GM08714 (cell line): ENCODE data around the gene FUT4.

Experiments
- H3K4me3 ChIP-seq: fragments of 200-500 bp; sonication (Bioruptor generic); 2 replicates; pipeline ENCODE4 v1.5.1; 2014; ENCODE audit warnings: mild to moderate bottlenecking, low read length, inconsistent platforms
- ZNF274 ChIP-seq: IDR thresholded peaks from 2 replicates; pipeline ENCODE4 v1.6.1; 2012; ENCODE audit warnings: mild to moderate bottlenecking, low read depth, low read length

The FUT4 gene

DNA sequence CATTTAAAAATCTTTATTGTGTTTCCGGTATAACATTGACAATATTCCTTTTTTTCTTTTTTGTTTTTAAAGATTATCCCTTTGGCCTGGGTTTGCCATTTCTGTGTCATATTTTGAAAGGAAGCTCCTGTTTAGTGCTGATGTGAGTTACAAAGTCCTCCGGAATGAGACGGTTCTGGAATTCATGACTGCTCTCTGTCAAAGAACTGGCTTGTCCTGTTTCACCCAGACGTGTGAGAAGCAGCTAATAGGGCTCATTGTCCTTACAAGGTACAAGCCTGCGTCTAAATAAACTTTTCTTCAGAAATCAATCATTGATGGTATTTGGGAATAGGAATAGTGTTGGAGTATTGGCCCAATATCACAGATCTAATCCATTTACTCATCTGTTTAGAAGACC is 43.3 kb downstream of the FUT4 start:
- H3K4me3 ChIP-seq: no peak overlapping the region
- no peak for TF ChIP-seq ZNF274

DNA sequence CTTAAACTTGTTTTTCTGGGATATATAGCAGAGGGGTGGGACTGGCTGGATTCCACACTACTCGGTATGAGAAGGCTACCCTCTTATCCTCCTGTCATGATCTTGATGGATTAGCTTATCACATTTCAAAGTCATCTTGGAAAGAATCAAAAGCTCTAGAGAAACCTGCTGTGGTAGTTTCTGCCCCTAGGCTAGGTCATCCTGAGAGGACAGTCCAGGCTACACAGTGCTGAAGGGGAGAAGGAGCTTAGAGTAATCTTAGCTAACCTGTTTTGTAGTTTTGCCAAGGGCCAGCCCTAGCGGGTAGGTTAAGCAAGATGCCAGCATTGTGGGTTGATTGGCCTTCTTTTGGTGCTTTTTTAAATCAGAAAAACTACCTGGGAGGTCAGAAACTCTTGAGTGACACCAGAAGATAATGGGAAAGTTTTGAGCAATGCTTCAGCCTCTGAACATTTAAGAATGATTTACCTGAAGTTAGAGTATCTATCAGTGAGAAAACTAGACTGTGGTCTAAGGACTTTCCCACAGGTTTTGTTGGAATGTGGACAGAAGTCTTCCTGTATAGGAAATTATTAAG is 44.7 kb downstream of the FUT4 start:
- no peak for TF ChIP-seq ZNF274
- H3K4me3 ChIP-seq: no peak overlapping the region

DNA sequence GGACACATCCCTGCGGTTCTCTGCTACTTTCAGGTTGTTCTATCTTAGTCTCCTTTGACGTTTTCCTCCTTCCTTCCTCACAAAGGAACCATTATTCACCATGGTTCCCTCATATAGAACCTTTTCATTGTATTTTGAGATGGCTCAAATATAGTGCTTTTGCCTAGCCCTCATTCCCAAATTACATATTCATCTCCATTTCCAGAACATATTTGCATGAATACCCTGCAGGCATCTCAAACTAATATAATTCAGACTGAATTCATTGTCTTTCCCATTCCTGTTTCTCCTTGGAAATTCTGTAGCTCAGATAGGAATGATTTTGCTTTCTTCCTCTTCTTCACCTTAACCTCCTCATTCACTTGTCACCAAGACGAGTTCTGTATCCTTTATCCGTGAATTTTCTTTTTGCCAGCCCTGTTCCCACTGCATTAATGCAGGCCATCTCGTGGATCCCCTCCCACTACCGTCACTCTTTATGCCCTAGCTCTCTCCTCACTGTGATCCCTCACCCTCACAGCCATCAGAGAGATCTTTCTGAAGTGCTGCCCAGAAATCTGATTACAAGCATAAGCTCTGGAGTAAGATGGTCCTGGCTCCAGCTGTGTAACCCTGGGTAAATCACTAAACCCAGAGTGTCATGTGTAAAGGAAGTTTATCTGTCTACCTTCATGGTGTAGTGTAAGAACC is 46.8 kb downstream of the FUT4 start:
- no peak for TF ChIP-seq ZNF274
- H3K4me3 ChIP-seq: no peak overlapping the region

DNA sequence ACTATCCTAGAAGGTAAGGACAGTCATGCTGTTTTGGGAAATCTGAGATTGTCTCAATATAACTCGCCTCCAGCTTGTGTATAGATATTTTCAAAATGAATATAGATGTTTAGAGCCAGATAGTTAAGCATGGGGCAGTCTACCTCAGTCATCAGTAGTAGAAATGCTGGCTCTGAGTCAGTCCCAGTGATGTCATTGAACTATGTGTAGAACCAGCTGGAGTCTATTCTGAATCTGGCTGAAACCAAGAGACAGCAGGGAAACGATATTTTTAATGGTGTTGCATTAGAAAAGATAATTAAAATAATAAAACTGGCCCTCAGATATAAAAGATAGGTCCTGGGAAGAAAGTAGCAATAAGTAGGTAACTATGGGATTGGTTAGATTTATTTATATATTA is 49.3 kb downstream of the FUT4 start:
- TF ChIP-seq ZNF274: no peak
- no peak overlapping the region for H3K4me3 ChIP-seq

DNA sequence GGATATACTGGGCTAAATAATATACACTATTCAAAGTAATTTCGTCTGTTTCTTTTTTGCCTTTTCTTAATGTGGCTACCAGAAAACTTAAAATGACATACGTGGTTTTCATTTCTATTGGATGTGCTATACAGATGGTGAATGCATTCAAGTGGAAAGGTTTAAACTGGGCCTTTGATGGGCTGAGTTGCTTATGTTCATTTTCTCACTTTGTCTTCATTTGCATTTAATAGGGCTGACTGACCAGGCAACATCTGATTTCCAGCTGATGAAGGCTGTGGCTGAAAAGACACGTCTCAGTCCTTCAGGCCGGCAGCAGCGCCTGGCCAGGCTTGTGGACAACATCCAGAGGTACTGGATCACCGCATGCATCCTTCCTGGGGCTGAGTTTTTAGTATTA is 51.4 kb downstream of the FUT4 start:
- no peak for TF ChIP-seq ZNF274
- no peak overlapping the region for H3K4me3 ChIP-seq

DNA sequence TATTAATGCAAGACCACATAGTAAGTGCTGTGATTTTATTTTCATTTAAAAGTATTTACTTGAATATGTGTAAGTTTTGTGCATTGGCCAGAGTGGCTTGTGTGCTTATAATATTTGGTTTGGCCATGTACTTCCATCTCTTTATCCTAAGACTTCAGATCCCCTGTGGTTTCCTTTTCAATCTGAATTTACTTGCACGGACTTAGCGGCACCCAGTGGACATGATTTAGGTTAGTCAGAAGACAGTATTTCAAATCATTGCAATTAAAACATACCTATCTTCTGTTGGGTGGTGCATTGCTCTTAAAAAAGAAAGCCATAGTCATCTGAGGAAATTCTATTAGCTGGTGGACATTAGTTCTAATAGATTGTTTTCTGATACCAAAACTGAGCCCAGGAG is 54.2 kb downstream of the FUT4 start:
- H3K4me3 ChIP-seq: no peak overlapping the region
- no peak for TF ChIP-seq ZNF274
